Fibroblast of lung (primary cell): Measurements from ENCODE around the gene RASSF5. TPM values are rescaled to one million over a fixed set of nuclear protein-coding genes. Genes with fewer than 3 reads are reported as not detected.

ENCODE experiments used
- DNase-seq, 2 donors: peaks; one replicate each; pipeline versions ENCODE4 v3.0.0 to v3.0.0-alpha.2; 2010; ENCODE audit warnings: low read depth in 2 of 2
- H2AFZ ChIP-seq: 2 replicates; pipeline ENCODE4 v1.5.1; 2012; ENCODE audit warnings: low read length, control low read depth, inconsistent platforms
- H3K27ac ChIP-seq: 2 replicates; pipeline ENCODE4 v1.5.1; 2011; ENCODE audit warnings: low read length, control low read depth; ENCODE audit not compliant: insufficient read depth
- H3K27me3 ChIP-seq: 2 replicates; pipeline ENCODE4 v1.5.1; 2011; ENCODE audit warnings: mild to moderate bottlenecking, low read length; ENCODE audit not compliant: control insufficient read depth, insufficient read depth
- H3K36me3 ChIP-seq: 2 replicates; pipeline ENCODE4 v1.5.1; 2011; ENCODE audit warnings: low read length; ENCODE audit not compliant: control insufficient read depth, insufficient read depth
- H3K4me1 ChIP-seq: 2 replicates; pipeline ENCODE4 v1.5.1; 2011; ENCODE audit warnings: low read length; ENCODE audit not compliant: control insufficient read depth, insufficient read depth; ENCODE audit errors: extremely low read depth
- H3K4me2 ChIP-seq: 2 replicates; pipeline ENCODE4 v1.5.1; 2011; ENCODE audit warnings: low read length, control low read depth; ENCODE audit not compliant: insufficient read depth; ENCODE audit errors: extremely low read depth
- H3K4me3 ChIP-seq, 4 experiments: fragments of 200-600 bp in 1 of 4; sonication (generic) in 1 of 4; replicated peaks in 1 of 4; 2 replicates each; pipeline ENCODE4 v1.5.1; 2011 to 2016; ENCODE audit warnings: low read length in 4 of 4, low read depth in 3 of 4, mild to moderate bottlenecking in 3 of 4, control low read depth in 2 of 4, inconsistent platforms in 1 of 4, mixed read lengths in 1 of 4; ENCODE audit not compliant: insufficient read depth in 1 of 4; ENCODE audit errors: control extremely low read depth in 1 of 4
- H3K79me2 ChIP-seq: 2 replicates; pipeline ENCODE4 v1.5.1; 2012; ENCODE audit warnings: mild to moderate bottlenecking, low read length, inconsistent platforms; ENCODE audit not compliant: control insufficient read depth, insufficient read depth
- H3K9ac ChIP-seq: 2 replicates; pipeline ENCODE4 v1.5.1; 2011; ENCODE audit warnings: mild to moderate bottlenecking, low read length, control low read depth; ENCODE audit not compliant: insufficient read depth
- H3K9me3 ChIP-seq: 2 replicates; pipeline ENCODE4 v1.5.1; 2012; ENCODE audit warnings: low read depth, low read length; ENCODE audit not compliant: control insufficient read depth, insufficient read depth
- H4K20me1 ChIP-seq: 2 replicates; pipeline ENCODE4 v1.5.1; 2011; ENCODE audit warnings: low read length; ENCODE audit not compliant: control insufficient read depth, insufficient read depth; ENCODE audit errors: extremely low read depth
- EZH2 ChIP-seq: IDR thresholded peaks from 2 replicates; pipeline ENCODE4 v1.5.1; 2012; ENCODE audit warnings: low read length, control low read depth, mild to moderate bottlenecking; ENCODE audit errors: missing control alignments
- polyA plus RNA-seq, 2 donors: library from polyadenylated mRNA; depleted of rRNA in 1 of 2; stranded (reverse) in 1 of 2; unstranded in 1 of 2; fragments of >200 nt; gene quantifications; 2 replicates each; pipeline ENCODE4 v1.2.1, GENCODE V29; 2011 to 2012; ENCODE audit warnings: missing spikeins in 1 of 2
- total RNA-seq: library from RNA; depleted of rRNA; stranded (reverse); fragments of >200 nt; gene quantifications from 2 replicates; pipeline ENCODE4 v1.2.1, GENCODE V29; 2014
- TF ChIP-seq, protein P1 (sequence below), 2 donors: IDR thresholded peaks in 1 of 2; conservative IDR thresholded peaks in 1 of 2; 1 replicate in 1 of 2; 2 replicates in 1 of 2; pipeline ENCODE4 v1.5.1; 2011 to 2012; ENCODE audit warnings: low read length in 2 of 2, control low read depth in 1 of 2, inconsistent platforms in 1 of 2, low read depth in 1 of 2, mild to moderate bottlenecking in 1 of 2

Gene RASSF5
- total and polyA plus RNA-seq, 2 donors (not counting 1 experiment from before 2014, with no cell fraction given), result 1.3 to 3.0 TPM

- Histone ChIP-seq H3K27me3 (no peaks in the 10 kb centered on the region), H3K27ac (no peak overlapping the region), H3K4me1 (peaks cover 6% of the 10 kb centered on the region), H2AFZ (no peak overlapping the region), H3K4me3 (no peak overlapping the region), H3K4me2 (no peak overlapping the region), H3K9ac (no peak overlapping the region), H3K9me3 (no peaks in the 10 kb centered on the region), H4K20me1 (no peaks in the 10 kb centered on the region), H3K36me3 (no peaks in the 10 kb centered on the region), H3K79me2 (no peaks in the 10 kb centered on the region)
- no peak for DNase-seq
- TF ChIP-seq, protein P1, sequence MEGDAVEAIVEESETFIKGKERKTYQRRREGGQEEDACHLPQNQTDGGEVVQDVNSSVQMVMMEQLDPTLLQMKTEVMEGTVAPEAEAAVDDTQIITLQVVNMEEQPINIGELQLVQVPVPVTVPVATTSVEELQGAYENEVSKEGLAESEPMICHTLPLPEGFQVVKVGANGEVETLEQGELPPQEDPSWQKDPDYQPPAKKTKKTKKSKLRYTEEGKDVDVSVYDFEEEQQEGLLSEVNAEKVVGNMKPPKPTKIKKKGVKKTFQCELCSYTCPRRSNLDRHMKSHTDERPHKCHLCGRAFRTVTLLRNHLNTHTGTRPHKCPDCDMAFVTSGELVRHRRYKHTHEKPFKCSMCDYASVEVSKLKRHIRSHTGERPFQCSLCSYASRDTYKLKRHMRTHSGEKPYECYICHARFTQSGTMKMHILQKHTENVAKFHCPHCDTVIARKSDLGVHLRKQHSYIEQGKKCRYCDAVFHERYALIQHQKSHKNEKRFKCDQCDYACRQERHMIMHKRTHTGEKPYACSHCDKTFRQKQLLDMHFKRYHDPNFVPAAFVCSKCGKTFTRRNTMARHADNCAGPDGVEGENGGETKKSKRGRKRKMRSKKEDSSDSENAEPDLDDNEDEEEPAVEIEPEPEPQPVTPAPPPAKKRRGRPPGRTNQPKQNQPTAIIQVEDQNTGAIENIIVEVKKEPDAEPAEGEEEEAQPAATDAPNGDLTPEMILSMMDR (conservative IDR thresholded peaks at IDR 0.05 in 1 of 2, IDR thresholded peaks at IDR 0.05 in 1 of 2; ENCODE audit: low read depth in 1 of 2, low read length in 2 of 2), result no peak
- TF ChIP-seq EZH2, result no peak
Measured at GRCh38 chr1:206518743-206519142, 11.4 kb downstream of the RASSF5 start.

DNA sequence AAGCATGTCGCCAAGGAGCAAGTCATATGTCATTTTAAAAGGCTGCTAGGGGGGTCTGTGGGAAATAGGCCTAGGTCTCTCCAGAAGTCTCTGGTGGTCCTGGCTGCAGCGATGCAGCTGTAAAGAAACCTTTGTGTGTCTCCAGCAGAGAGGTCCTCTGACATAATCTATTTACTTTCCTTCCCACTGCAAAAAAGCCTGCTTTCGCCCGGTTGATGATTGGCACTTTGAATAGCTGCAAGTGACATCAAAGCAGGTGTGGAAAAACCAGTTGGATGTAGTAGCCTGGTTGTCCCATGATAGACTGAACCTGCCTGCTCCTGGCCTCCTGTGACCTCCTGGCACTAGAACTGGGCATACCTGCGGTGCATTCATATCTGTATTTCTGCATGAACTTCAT is 13.8 kb downstream of the RASSF5 start:
- H3K27ac ChIP-seq, result no peak overlapping the region
- H3K9me3 ChIP-seq, result no peaks in the 10 kb centered on the region
- no peak overlapping the region for H3K4me3 ChIP-seq
- no peaks in the 10 kb centered on the region for H3K27me3 ChIP-seq
- H4K20me1 ChIP-seq, result no peaks in the 10 kb centered on the region
- H2AFZ ChIP-seq, result no peak overlapping the region
- H3K9ac ChIP-seq, result no peak overlapping the region
- H3K4me2 ChIP-seq, result no peak overlapping the region
- H3K4me1 ChIP-seq, result no peaks in the 10 kb centered on the region
- DNase-seq, result no peak
- H3K36me3 ChIP-seq, result no peaks in the 10 kb centered on the region
- no peaks in the 10 kb centered on the region for H3K79me2 ChIP-seq
- no peak for TF ChIP-seq EZH2
- TF ChIP-seq, protein P1 (conservative IDR thresholded peaks at IDR 0.05 in 1 of 2, IDR thresholded peaks at IDR 0.05 in 1 of 2; ENCODE audit: low read depth in 1 of 2, low read length in 2 of 2), result no peak

- Histone ChIP-seq H3K27me3 (no peaks in the 10 kb centered on the region), H3K27ac (no peak overlapping the region), H3K4me1 (no peaks in the 10 kb centered on the region), H3K4me3 (no peak overlapping the region), H4K20me1 (no peaks in the 10 kb centered on the region), H3K36me3 (no peaks in the 10 kb centered on the region), H3K9me3 (no peaks in the 10 kb centered on the region), H3K9ac (no peak overlapping the region), H3K79me2 (no peaks in the 10 kb centered on the region), H2AFZ (no peak overlapping the region), H3K4me2 (no peak overlapping the region)
- TF ChIP-seq, protein P1 (conservative IDR thresholded peaks at IDR 0.05 in 1 of 2, IDR thresholded peaks at IDR 0.05 in 1 of 2; ENCODE audit: low read depth in 1 of 2, low read length in 2 of 2), result no peak
- no peak for TF ChIP-seq EZH2
- no peak for DNase-seq
Measured at GRCh38 chr1:206521694-206522402, 14.5 kb downstream of the RASSF5 start.
